ENCODE data around the gene ULK2. TPM values are rescaled to one million over a fixed set of nuclear protein-coding genes. Genes with fewer than 3 reads are reported as not detected.

Gene ULK2
- total RNA-seq, 1 experiment from 2014 or later = 5.1 TPM

- TF ChIP-seq AFF4 (CRISPR knock-in tag; IDR thresholded peaks at IDR 0.05; ENCODE audit: borderline replicate concordance) = no peak
- TF ChIP-seq SMAD3 (CRISPR knock-in tag; IDR thresholded peaks at IDR 0.05; ENCODE audit: borderline replicate concordance) = no peak
- no peak for TF ChIP-seq TP53 (CRISPR knock-in tag; IDR thresholded peaks at IDR 0.05)
- TF ChIP-seq ZNF263 (CRISPR knock-in tag; IDR thresholded peaks at IDR 0.05; ENCODE audit: low read depth) = no peak
- TF ChIP-seq CBFB (CRISPR knock-in tag; IDR thresholded peaks at IDR 0.05; ENCODE audit: low read depth) = no peak
Observed at GRCh38 chr17:19900809-19901208, 33.1 kb upstream of the ULK2 start (continued).

GRCh38 chr17:19897903-19898302, 30.2 kb upstream of the ULK2 start:
- TF ChIP-seq RORB (CRISPR knock-in tag; IDR thresholded peaks at IDR 0.05) = no peak
- TF ChIP-seq ATF1 (CRISPR knock-in tag; IDR thresholded peaks at IDR 0.05) = no peak
- TF ChIP-seq KAT7 (CRISPR knock-in tag; IDR thresholded peaks at IDR 0.05; ENCODE audit: borderline replicate concordance) = no peak
- no peak for TF ChIP-seq ATF3 (CRISPR knock-in tag; conservative IDR thresholded peaks at IDR 0.05)
- TF ChIP-seq JUN (CRISPR knock-in tag; IDR thresholded peaks at IDR 0.05) = no peak
- no peak for TF ChIP-seq ZBTB43 (CRISPR knock-in tag; IDR thresholded peaks at IDR 0.05)
- no peak for TF ChIP-seq SMAD3 (CRISPR knock-in tag; IDR thresholded peaks at IDR 0.05; ENCODE audit: borderline replicate concordance)
- no peak for ATAC-seq
- no peak for DNase-seq (ENCODE audit: low spot score)
- Mint-ChIP-seq H3K36me3 (peaks cover 6% of the 10 kb centered on the region), H3K27ac (0 out of 2 replicates have a peak overlapping the region, but pooled peaks have one; percentile 6), H3K4me3 (no peak overlapping the region), H3K4me1 (peaks cover 6% of the 10 kb centered on the region), H3K9me3 (no peaks in the 10 kb centered on the region), H3K27me3 (ENCODE audit: low read depth) (no peaks in the 10 kb centered on the region)
- CTCF ChIA-PET = no interaction called here
- POLR2A ChIA-PET = no interaction called here

- H3K36me3 Mint-ChIP-seq = peaks cover 5% of the 10 kb centered on the region; the same call in 1 of the 2 replicates
- H3K27me3 Mint-ChIP-seq (ENCODE audit: low read depth) = no peaks in the 10 kb centered on the region
- TF ChIP-seq ZMAT4 (CRISPR knock-in tag; IDR thresholded peaks at IDR 0.05) = no peak
- TF ChIP-seq CTCF (IDR thresholded peaks at IDR 0.05) = no peak
- no peak for TF ChIP-seq ELF4 (CRISPR knock-in tag; IDR thresholded peaks at IDR 0.05; ENCODE audit: low read depth)
- TF ChIP-seq PRDM15 (CRISPR knock-in tag; IDR thresholded peaks at IDR 0.05) = no peak
- TF ChIP-seq ZNF423 (CRISPR knock-in tag; IDR thresholded peaks at IDR 0.05) = no peak
- no peak for TF ChIP-seq ZBTB21 (CRISPR knock-in tag; IDR thresholded peaks at IDR 0.05; ENCODE audit: borderline replicate concordance)
- TF ChIP-seq TCF7 (CRISPR knock-in tag; IDR thresholded peaks at IDR 0.05; ENCODE audit: low read depth) = no peak
- TF ChIP-seq SMAD4 (CRISPR knock-in tag; IDR thresholded peaks at IDR 0.05) = no peak
- no peak for TF ChIP-seq ZNF219 (CRISPR knock-in tag; IDR thresholded peaks at IDR 0.05; ENCODE audit: borderline replicate concordance)
Observed at GRCh38 chr17:19897090-19897837, 29.5 kb upstream of the ULK2 start.

More at GRCh38 chr17:19897090-19897837, 29.5 kb upstream of the ULK2 start:
- Mint-ChIP-seq H3K27ac (peak overlapping the region; percentile 8; the same call in 1 of the 2 replicates), H3K4me1 (peaks cover 6% of the 10 kb centered on the region), H3K9me3 (no peaks in the 10 kb centered on the region), H3K4me3 (no peak overlapping the region)
- DNase-seq (ENCODE audit: low spot score) (no peak), ATAC-seq (no peak; the same call in 1 of the 2 replicates)
- POLR2A ChIA-PET = no interaction called here
- CTCF ChIA-PET = no interaction called here
